ENCODE data around the gene AFG1L. TPM values are rescaled to one million over a fixed set of nuclear protein-coding genes. Genes with fewer than 3 reads are reported as not detected.

AFG1L gene
- total RNA-seq, 1 experiment from 2014 or later: 7.2 TPM

GRCh38 chr6:108312605-108313004, 17.8 kb downstream of the AFG1L start:
- no peaks in the 10 kb centered on the region for H3K36me3 ChIP-seq (ENCODE audit: control insufficient read depth, insufficient read depth, low read length)
- H3K27me3 ChIP-seq (replicated peaks; ENCODE audit: control insufficient read depth, insufficient read depth, low read length): no peaks in the 10 kb centered on the region
- no peaks in the 10 kb centered on the region for H3K9me3 ChIP-seq
- no peaks in the 10 kb centered on the region for H3K9me3 Mint-ChIP-seq (ENCODE audit: unreplicated experiment)
- ChIA-PET CTCF (no interaction called here), POLR2A (interaction anchor here (0.7 kb wide), 1 partner anchor 51 kb away, joined by 3 read pairs; no protein-coding TSS in a partner anchor)
- no peak overlapping the region for H3K27ac Mint-ChIP-seq (ENCODE audit: unreplicated experiment)
- peaks cover 8% of the 10 kb centered on the region for H3K4me1 Mint-ChIP-seq (ENCODE audit: low read depth, unreplicated experiment)
- H3K4me1 ChIP-seq: peaks cover 14% of the 10 kb centered on the region
- no peaks in the 10 kb centered on the region for H3K27me3 Mint-ChIP-seq (ENCODE audit: insufficient read depth, unreplicated experiment)
- H3K4me3 ChIP-seq (ENCODE audit: low read depth, low read length): no peak overlapping the region
- no TSS peak for BruUV-seq (replicated peaks)
- DNase-seq: peak in 1 of 2 experiments; percentile 25
- intact Hi-C loops (cut with micrococcal nuclease; ENCODE audit: unreplicated experiment): loop anchor here (1.0 kb wide), 1 partner anchor 18 kb away; no protein-coding TSS in a partner anchor
- no peak for TF ChIP-seq CTCF (IDR thresholded peaks at IDR 0.05; ENCODE audit: insufficient read depth in 1 of 2, low read depth in 1 of 2, low read length in 1 of 2, severe bottlenecking in 1 of 2, unreplicated experiment in 1 of 2)
- H3K4me3 Mint-ChIP-seq (ENCODE audit: unreplicated experiment): no peak overlapping the region
- no peaks in the 10 kb centered on the region for H3K36me3 Mint-ChIP-seq (ENCODE audit: insufficient read depth, unreplicated experiment)

GRCh38 chr6:108321253-108321747, 26.4 kb downstream of the AFG1L start:
- no peak for DNase-seq
- Mint-ChIP-seq H3K4me1 (ENCODE audit: low read depth, unreplicated experiment) (no peaks in the 10 kb centered on the region), H3K9me3 (ENCODE audit: unreplicated experiment) (no peaks in the 10 kb centered on the region), H3K27ac (ENCODE audit: unreplicated experiment) (no peak overlapping the region), H3K27me3 (ENCODE audit: insufficient read depth, unreplicated experiment) (no peaks in the 10 kb centered on the region), H3K36me3 (ENCODE audit: insufficient read depth, unreplicated experiment) (peaks cover 4% of the 10 kb centered on the region), H3K4me3 (ENCODE audit: unreplicated experiment) (no peak overlapping the region)
- POLR2A ChIA-PET: no interaction called here
- CTCF ChIA-PET: no interaction called here
- Histone ChIP-seq H3K4me3 (ENCODE audit: low read depth, low read length) (no peak overlapping the region), H3K4me1 (no peaks in the 10 kb centered on the region), H3K27me3 (replicated peaks; ENCODE audit: control insufficient read depth, insufficient read depth, low read length) (no peaks in the 10 kb centered on the region), H3K9me3 (no peaks in the 10 kb centered on the region), H3K36me3 (ENCODE audit: control insufficient read depth, insufficient read depth, low read length) (no peaks in the 10 kb centered on the region)
- no peak for TF ChIP-seq CTCF (IDR thresholded peaks at IDR 0.05; ENCODE audit: insufficient read depth in 1 of 2, low read depth in 1 of 2, low read length in 1 of 2, severe bottlenecking in 1 of 2, unreplicated experiment in 1 of 2)
- intact Hi-C loops (cut with micrococcal nuclease; ENCODE audit: unreplicated experiment): loop anchor here (5.0 kb wide), 1 partner anchor 621 kb away; no protein-coding TSS in a partner anchor
- no TSS peak for BruUV-seq (replicated peaks)

GRCh38 chr6:108322728-108323127, 27.9 kb downstream of the AFG1L start:
- H3K36me3 Mint-ChIP-seq (ENCODE audit: insufficient read depth, unreplicated experiment): peaks cover 4% of the 10 kb centered on the region
- H3K36me3 ChIP-seq (ENCODE audit: control insufficient read depth, insufficient read depth, low read length): no peaks in the 10 kb centered on the region
- no peak overlapping the region for H3K4me3 Mint-ChIP-seq (ENCODE audit: unreplicated experiment)
- H3K27ac Mint-ChIP-seq (ENCODE audit: unreplicated experiment): no peak overlapping the region
- CTCF ChIA-PET: no interaction called here
- POLR2A ChIA-PET: no interaction called here
- no peaks in the 10 kb centered on the region for H3K9me3 Mint-ChIP-seq (ENCODE audit: unreplicated experiment)
- no peaks in the 10 kb centered on the region for H3K4me1 Mint-ChIP-seq (ENCODE audit: low read depth, unreplicated experiment)
- H3K27me3 Mint-ChIP-seq (ENCODE audit: insufficient read depth, unreplicated experiment): no peaks in the 10 kb centered on the region
- TF ChIP-seq CTCF (IDR thresholded peaks at IDR 0.05; ENCODE audit: insufficient read depth in 1 of 2, low read depth in 1 of 2, low read length in 1 of 2, severe bottlenecking in 1 of 2, unreplicated experiment in 1 of 2): no peak
- no peak overlapping the region for H3K4me3 ChIP-seq (ENCODE audit: low read depth, low read length)
- no peaks in the 10 kb centered on the region for H3K4me1 ChIP-seq
- no peaks in the 10 kb centered on the region for H3K9me3 ChIP-seq
- intact Hi-C loops (cut with micrococcal nuclease; ENCODE audit: unreplicated experiment): loop anchor here (5.0 kb wide), 1 partner anchor 620 kb away; no protein-coding TSS in a partner anchor
- H3K27me3 ChIP-seq (replicated peaks; ENCODE audit: control insufficient read depth, insufficient read depth, low read length): no peaks in the 10 kb centered on the region
- no peak for DNase-seq
- no TSS peak for BruUV-seq (replicated peaks)
